ENCODE data around the gene ARHGAP5. TPM values are rescaled to one million over a fixed set of nuclear protein-coding genes. Genes with fewer than 3 reads are reported as not detected.

Gene ARHGAP5
- total and polyA plus RNA-seq, 8 donors, result 10.3 to 229 (median 100) TPM

DNA sequence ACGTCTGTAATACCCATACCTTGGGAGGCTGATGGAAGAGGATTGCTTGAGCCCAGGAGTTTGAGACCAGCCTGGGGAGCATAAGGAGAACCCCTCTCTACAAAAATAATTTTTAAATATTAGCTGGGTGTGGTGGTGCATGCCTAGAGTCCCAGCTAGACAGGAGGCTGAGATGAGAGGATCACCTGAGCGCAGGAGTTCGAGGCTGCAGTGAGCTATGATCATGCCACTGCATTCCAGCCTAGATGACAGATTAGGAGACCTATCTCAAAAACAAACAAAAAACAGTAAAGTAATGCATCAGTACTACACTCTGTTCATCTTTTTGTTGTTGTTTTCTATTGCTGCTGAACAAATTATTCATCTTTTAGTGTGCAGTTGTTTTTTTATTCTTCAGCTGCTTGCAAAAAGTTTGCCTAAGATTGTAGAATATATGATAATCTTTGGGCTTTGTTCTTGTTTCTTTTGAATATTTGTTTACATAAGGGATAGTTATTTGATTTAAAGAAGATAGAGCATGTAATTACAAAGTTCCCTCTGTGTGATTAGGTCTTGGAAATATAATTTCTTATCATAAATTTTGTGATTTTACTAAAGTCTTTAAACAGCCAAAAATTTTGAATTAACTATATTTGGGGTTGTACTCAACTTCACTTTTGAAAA lies 8.2 kb downstream of the ARHGAP5 start:
- TF ChIP-seq EP300 (IDR thresholded peaks at IDR 0.05), result no peak
- no peak for TF ChIP-seq POLR2A (IDR thresholded peaks at IDR 0.05)
- TF ChIP-seq POLR2AphosphoS5 (IDR thresholded peaks at IDR 0.05), result no peak
- TF ChIP-seq, protein P1, sequence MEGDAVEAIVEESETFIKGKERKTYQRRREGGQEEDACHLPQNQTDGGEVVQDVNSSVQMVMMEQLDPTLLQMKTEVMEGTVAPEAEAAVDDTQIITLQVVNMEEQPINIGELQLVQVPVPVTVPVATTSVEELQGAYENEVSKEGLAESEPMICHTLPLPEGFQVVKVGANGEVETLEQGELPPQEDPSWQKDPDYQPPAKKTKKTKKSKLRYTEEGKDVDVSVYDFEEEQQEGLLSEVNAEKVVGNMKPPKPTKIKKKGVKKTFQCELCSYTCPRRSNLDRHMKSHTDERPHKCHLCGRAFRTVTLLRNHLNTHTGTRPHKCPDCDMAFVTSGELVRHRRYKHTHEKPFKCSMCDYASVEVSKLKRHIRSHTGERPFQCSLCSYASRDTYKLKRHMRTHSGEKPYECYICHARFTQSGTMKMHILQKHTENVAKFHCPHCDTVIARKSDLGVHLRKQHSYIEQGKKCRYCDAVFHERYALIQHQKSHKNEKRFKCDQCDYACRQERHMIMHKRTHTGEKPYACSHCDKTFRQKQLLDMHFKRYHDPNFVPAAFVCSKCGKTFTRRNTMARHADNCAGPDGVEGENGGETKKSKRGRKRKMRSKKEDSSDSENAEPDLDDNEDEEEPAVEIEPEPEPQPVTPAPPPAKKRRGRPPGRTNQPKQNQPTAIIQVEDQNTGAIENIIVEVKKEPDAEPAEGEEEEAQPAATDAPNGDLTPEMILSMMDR (IDR thresholded peaks at IDR 0.05), result no peak
- no peaks in the 10 kb centered on the region for H3K27me3 ChIP-seq
- no peak overlapping the region for H3K27ac ChIP-seq
- no peak overlapping the region for H3K4me3 ChIP-seq
- no peak for DNase-seq
- H3K4me1 ChIP-seq, result peaks cover 20 to 88% (median 57%) of the 10 kb centered on the region in 4 donors
- intact Hi-C loops (cut with DNase I; ENCODE audit: low total_unique reads), result no loop called here
- H3K36me3 ChIP-seq, result peaks cover 0 to under 1% (median 0%) of the 10 kb centered on the region in 4 donors
- 88 to 95% (median 92%) methylated on average over 3 of the region's 3 CpGs for WGBS, 5 donors
- H3K9me3 ChIP-seq, result no peaks in the 10 kb centered on the region

DNA sequence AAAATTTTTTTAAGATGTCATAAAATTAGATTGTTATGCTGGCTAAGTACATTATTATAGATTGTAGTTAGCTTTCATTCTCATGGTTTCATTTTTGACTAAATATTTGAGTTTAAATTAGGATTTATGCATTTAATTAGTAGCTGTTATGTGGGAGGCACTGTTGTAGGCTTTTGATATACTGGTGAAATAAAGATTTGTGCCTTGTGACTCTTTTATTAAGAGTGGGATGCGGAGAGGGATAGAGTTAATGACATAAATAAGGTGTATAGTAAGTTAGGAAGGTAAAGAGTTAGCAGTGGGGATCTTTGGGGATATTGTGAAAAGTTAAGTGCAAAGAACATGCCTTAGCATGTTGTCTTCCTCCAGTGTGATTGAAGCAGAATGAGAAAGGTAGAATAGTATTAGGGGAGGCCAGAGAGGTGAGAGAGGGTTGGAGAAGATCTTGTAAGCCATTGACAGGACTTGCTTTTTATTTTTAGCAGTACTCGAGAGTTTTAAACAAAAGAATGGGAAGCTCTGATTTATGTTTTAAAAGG lies 8.8 kb downstream of the ARHGAP5 start:
- H3K4me3 ChIP-seq, result no peak overlapping the region
- WGBS, 5 donors, result 61 to 80% (median 77%) methylated on average over 2 of the region's 2 CpGs
- H3K27ac ChIP-seq, result no peak overlapping the region
- H3K4me1 ChIP-seq, result peaks cover 20 to 82% (median 52%) of the 10 kb centered on the region in 4 donors
- TF ChIP-seq EP300 (IDR thresholded peaks at IDR 0.05) (no peak), POLR2AphosphoS5 (IDR thresholded peaks at IDR 0.05) (no peak), POLR2A (IDR thresholded peaks at IDR 0.05) (no peak)
- TF ChIP-seq, protein P1 (IDR thresholded peaks at IDR 0.05), result no peak
- DNase-seq, result no peak
- H3K36me3 ChIP-seq, result peaks cover 0 to 6% (median 5%) of the 10 kb centered on the region in 4 donors
- H3K9me3 ChIP-seq, result no peaks in the 10 kb centered on the region
- intact Hi-C loops (cut with DNase I; ENCODE audit: low total_unique reads), result no loop called here
- H3K27me3 ChIP-seq, result no peaks in the 10 kb centered on the region

DNA sequence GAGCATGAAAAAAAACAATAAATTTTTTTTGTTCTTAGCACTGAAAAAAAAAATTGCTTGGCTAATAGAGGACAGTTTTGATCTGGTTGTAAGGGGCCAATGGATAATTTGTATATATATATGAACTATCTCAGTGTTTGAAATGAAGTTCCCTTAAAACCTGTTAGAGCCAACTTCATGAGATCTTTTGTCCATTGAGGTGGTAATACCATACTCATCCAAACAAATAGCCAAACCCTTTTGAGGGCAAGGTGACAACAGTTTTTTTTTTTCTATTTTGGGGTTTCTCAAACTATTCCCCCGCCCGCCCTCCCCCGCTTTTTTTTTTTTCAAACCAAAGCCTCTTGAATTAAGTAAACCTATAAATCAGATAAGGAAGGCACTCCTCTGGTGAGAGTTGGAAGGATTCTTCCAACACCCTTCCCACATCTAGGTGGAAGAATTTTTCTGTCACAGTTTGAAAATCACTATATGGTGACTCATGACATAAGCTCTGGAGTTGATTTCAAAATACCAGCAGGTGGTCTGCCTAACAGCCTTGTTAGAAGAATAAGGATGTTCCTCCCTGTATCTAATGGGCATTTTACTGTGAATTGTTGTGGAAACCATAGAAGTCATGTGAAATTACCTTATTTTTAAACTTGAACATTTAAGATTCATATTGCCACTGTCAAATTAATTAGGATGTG lies 10.2 kb downstream of the ARHGAP5 start:
- WGBS, 5 donors, result 91 to 96% (median 93%) methylated on average over 3 of the region's 3 CpGs
- no peak overlapping the region for H3K4me3 ChIP-seq
- DNase-seq, result no peak
- intact Hi-C loops (cut with DNase I; ENCODE audit: low total_unique reads), result no loop called here
- TF ChIP-seq POLR2AphosphoS5 (IDR thresholded peaks at IDR 0.05), result no peak
- peaks cover 0 to 20% (median 19%) of the 10 kb centered on the region in 4 donors for H3K36me3 ChIP-seq
- H3K27ac ChIP-seq, result no peak overlapping the region
- no peaks in the 10 kb centered on the region for H3K27me3 ChIP-seq
- no peaks in the 10 kb centered on the region for H3K9me3 ChIP-seq
- peaks cover 16 to 70% (median 43%) of the 10 kb centered on the region in 4 donors for H3K4me1 ChIP-seq

DNA sequence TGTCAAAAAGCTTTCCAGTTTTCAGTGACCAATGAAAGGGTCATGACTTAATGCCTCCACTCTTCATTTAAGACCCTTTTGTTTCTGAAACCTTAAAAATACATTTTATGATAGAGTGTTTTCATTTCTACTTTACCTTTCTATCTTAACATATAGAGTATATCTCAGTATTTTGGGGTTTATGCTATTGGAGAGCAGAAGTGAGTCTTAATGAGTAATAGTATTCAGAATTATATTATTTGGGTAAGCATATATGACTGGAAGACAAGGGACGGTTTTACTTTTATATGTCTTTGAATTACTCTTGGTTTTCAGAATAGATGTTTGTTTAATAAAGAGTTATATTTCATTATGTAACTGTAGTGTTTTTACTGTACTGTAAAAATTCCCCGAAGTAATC lies 10.8 kb downstream of the ARHGAP5 start:
- WGBS, 5 donors, result 59 to 71% (median 67%) methylated on average over 2 of the region's 2 CpGs
- Histone ChIP-seq H3K4me3 (no peak overlapping the region), H3K4me1 (peaks cover 10 to 64% (median 37%) of the 10 kb centered on the region in 4 donors), H3K27me3 (no peaks in the 10 kb centered on the region), H3K9me3 (no peaks in the 10 kb centered on the region), H3K36me3 (peaks cover 0 to 26% (median 25%) of the 10 kb centered on the region in 4 donors), H3K27ac (no peak overlapping the region)
- TF ChIP-seq, protein P1 (IDR thresholded peaks at IDR 0.05), result no peak
- TF ChIP-seq POLR2AphosphoS5 (IDR thresholded peaks at IDR 0.05), result no peak
- TF ChIP-seq POLR2A (IDR thresholded peaks at IDR 0.05), result no peak
- TF ChIP-seq EP300 (IDR thresholded peaks at IDR 0.05), result no peak
- intact Hi-C loops (cut with DNase I; ENCODE audit: low total_unique reads), result no loop called here
- DNase-seq, result no peak
